ENCODE measurements around the gene JPH4.

DNA sequence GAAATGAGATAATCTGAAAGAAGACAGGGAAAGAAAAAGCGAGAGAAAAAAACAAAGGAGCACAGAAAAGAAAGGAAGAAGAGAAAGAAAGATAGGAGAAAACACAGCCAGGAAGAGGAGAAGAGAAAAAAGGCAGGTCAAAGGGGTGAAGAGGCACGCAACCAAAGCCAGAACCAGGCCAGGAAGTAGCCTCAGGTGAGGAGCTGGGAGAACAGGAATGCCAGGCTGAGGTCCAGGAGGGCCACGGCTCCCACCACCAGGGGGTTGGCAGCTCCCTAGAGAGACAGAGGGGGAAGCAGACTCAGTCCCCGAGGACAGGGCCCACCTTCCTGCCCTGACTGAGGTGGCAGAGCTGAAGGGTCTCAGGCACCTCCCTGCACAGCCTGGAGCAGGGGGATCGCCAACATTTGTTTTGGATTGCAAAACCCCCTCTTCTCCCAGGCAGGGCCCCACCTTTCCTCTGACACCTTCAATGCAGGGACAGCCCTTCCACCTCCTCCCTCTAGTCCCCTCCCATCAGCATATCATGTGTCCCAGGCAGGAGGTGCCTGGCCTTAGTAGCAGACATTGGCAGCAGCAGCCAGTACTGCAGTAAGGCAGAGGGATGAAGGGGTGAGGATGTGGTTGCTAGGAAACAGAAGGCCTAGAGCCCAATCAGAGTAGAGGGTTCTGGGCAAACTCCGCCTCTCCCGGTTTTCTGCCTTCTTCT lies 9.0 kb downstream of the JPH4 start:
- TF ChIP-seq, protein P1, sequence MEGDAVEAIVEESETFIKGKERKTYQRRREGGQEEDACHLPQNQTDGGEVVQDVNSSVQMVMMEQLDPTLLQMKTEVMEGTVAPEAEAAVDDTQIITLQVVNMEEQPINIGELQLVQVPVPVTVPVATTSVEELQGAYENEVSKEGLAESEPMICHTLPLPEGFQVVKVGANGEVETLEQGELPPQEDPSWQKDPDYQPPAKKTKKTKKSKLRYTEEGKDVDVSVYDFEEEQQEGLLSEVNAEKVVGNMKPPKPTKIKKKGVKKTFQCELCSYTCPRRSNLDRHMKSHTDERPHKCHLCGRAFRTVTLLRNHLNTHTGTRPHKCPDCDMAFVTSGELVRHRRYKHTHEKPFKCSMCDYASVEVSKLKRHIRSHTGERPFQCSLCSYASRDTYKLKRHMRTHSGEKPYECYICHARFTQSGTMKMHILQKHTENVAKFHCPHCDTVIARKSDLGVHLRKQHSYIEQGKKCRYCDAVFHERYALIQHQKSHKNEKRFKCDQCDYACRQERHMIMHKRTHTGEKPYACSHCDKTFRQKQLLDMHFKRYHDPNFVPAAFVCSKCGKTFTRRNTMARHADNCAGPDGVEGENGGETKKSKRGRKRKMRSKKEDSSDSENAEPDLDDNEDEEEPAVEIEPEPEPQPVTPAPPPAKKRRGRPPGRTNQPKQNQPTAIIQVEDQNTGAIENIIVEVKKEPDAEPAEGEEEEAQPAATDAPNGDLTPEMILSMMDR (IDR thresholded peaks at IDR 0.05): no peak
- TF ChIP-seq RAD21 (conservative IDR thresholded peaks at IDR 0.05 in 1 of 2, IDR thresholded peaks at IDR 0.05 in 1 of 2) (no peak), RFX5 (IDR thresholded peaks at IDR 0.05) (no peak)
- TF ChIP-seq, protein P2, sequence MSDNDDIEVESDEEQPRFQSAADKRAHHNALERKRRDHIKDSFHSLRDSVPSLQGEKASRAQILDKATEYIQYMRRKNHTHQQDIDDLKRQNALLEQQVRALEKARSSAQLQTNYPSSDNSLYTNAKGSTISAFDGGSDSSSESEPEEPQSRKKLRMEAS (IDR thresholded peaks at IDR 0.05): no peak

Data from A549 (cell line).